Measurements from ENCODE around the gene SUSD1. TPM values are rescaled to one million over a fixed set of nuclear protein-coding genes. Genes with fewer than 3 reads are reported as not detected.
A peak's percentile ranks its signal among the peaks of the same experiment; 100 is the strongest.

The SUSD1 gene
- total and polyA plus RNA-seq, 2 of the 13 experiments (the other 11 are each of a cell fraction or from before 2014, with no cell fraction given) = 25.9 to 32.3 TPM

DNA sequence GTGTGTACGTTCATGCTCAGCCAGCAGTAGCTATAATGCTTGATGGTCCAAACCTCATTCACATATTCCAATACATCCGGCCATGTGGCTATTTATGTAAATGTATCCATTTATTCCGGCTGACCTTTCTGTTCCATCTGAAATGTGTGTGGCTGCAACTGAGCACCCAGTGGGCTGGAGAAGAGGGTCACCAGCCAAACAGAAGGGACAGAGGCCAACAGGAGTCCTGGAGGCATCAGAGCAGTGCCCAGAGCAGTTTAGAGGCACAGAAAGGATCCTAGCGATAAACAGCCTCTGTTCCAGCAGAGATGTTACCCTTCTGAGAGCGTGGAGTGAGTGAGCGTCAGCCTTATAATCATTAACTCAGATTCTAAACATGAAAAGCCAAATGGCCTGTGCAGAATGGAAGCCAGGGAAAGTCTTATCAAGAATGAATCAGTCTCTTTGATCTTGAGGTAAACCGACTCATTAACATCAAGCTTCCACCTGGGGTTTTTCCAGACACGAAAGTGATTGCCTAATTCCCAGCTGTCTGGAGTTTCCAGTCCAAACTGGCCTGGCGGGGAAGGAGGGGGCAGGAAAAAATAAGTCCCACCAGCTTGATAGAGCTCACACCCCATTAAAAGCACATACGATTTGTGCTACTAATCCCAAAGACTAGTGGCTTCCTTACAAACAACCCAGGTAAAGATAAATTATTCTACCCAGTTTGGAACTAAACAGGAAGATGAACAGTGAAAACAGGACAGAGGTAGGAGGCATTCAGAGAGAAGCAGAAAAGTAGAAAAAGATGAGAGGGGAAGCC is 55.7 kb downstream of the SUSD1 start (continued):
- no peak for TF ChIP-seq HDAC6 (IDR thresholded peaks at IDR 0.05; ENCODE audit: low read depth, low read length)
- TF ChIP-seq HNF4A (CRISPR knock-in tag; IDR thresholded peaks at IDR 0.05) = peak; percentile 42; the same call in 1 of the 2 replicates
- TF ChIP-seq ZNF761 (CRISPR knock-in tag; conservative IDR thresholded peaks at IDR 0.05) = peak; percentile 68
- no peak for TF ChIP-seq SRSF1 (optimal IDR thresholded peaks at IDR 0.05; ENCODE audit: low read depth, low read length)
- TF ChIP-seq, protein P1, sequence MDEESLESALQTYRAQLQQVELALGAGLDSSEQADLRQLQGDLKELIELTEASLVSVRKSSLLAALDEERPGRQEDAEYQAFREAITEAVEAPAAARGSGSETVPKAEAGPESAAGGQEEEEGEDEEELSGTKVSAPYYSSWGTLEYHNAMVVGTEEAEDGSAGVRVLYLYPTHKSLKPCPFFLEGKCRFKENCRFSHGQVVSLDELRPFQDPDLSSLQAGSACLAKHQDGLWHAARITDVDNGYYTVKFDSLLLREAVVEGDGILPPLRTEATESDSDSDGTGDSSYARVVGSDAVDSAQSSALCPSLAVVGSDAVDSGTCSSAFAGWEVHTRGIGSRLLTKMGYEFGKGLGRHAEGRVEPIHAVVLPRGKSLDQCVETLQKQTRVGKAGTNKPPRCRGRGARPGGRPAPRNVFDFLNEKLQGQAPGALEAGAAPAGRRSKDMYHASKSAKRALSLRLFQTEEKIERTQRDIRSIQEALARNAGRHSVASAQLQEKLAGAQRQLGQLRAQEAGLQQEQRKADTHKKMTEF (CRISPR knock-in tag; IDR thresholded peaks at IDR 0.05) = peak; percentile 90
- peak; percentile 99 for TF ChIP-seq MIXL1 (CRISPR knock-in tag; IDR thresholded peaks at IDR 0.05)
- peak; percentile 43 for TF ChIP-seq ZNF644 (CRISPR knock-in tag; IDR thresholded peaks at IDR 0.05; ENCODE audit: low read depth)
- TF ChIP-seq FOXO1 (CRISPR knock-in tag; IDR thresholded peaks at IDR 0.05) = peak; percentile 83; the same call in 1 of the 2 replicates
- TF ChIP-seq, protein P2, sequence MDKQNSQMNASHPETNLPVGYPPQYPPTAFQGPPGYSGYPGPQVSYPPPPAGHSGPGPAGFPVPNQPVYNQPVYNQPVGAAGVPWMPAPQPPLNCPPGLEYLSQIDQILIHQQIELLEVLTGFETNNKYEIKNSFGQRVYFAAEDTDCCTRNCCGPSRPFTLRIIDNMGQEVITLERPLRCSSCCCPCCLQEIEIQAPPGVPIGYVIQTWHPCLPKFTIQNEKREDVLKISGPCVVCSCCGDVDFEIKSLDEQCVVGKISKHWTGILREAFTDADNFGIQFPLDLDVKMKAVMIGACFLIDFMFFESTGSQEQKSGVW (CRISPR knock-in tag; IDR thresholded peaks at IDR 0.05; ENCODE audit: borderline replicate concordance) = no peak
- TF ChIP-seq, protein P3, sequence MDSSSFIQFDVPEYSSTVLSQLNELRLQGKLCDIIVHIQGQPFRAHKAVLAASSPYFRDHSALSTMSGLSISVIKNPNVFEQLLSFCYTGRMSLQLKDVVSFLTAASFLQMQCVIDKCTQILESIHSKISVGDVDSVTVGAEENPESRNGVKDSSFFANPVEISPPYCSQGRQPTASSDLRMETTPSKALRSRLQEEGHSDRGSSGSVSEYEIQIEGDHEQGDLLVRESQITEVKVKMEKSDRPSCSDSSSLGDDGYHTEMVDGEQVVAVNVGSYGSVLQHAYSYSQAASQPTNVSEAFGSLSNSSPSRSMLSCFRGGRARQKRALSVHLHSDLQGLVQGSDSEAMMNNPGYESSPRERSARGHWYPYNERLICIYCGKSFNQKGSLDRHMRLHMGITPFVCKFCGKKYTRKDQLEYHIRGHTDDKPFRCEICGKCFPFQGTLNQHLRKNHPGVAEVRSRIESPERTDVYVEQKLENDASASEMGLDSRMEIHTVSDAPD (CRISPR knock-in tag; IDR thresholded peaks at IDR 0.05) = peak; percentile 59; the same call in 1 of the 2 replicates
- TF ChIP-seq ZNF615 (CRISPR knock-in tag; IDR thresholded peaks at IDR 0.05; ENCODE audit: borderline replicate concordance) = no peak
- TF ChIP-seq IRX3 (CRISPR knock-in tag; IDR thresholded peaks at IDR 0.05; ENCODE audit: borderline replicate concordance, low read depth) = no peak
- TF ChIP-seq, protein P4, sequence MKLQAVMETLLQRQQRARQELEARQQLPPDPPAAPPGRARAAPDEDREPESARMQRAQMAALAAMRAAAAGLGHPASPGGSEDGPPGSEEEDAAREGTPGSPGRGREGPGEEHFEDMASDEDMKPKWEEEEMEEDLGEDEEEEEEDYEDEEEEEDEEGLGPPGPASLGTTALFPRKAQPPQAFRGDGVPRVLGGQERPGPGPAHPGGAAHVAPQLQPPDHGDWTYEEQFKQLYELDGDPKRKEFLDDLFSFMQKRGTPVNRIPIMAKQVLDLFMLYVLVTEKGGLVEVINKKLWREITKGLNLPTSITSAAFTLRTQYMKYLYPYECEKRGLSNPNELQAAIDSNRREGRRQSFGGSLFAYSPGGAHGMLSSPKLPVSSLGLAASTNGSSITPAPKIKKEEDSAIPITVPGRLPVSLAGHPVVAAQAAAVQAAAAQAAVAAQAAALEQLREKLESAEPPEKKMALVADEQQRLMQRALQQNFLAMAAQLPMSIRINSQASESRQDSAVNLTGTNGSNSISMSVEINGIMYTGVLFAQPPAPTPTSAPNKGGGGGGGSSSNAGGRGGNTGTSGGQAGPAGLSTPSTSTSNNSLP (IDR thresholded peaks at IDR 0.05; ENCODE audit: low read depth, low read length) = peak; percentile 96
- peak; percentile 47; the same call in 1 of the 2 replicates for TF ChIP-seq ZNF3 (CRISPR knock-in tag; IDR thresholded peaks at IDR 0.05)
- TF ChIP-seq ZNF605 (CRISPR knock-in tag; IDR thresholded peaks at IDR 0.05) = peak; percentile 67
- TF ChIP-seq POLR2G (IDR thresholded peaks at IDR 0.05; ENCODE audit: low read depth, low read length) = peak; percentile 77
- TF ChIP-seq YEATS2 (CRISPR knock-in tag; IDR thresholded peaks at IDR 0.05; ENCODE audit: borderline replicate concordance) = peak; percentile 76; the same call in 1 of the 2 replicates
- TF ChIP-seq, protein P5, sequence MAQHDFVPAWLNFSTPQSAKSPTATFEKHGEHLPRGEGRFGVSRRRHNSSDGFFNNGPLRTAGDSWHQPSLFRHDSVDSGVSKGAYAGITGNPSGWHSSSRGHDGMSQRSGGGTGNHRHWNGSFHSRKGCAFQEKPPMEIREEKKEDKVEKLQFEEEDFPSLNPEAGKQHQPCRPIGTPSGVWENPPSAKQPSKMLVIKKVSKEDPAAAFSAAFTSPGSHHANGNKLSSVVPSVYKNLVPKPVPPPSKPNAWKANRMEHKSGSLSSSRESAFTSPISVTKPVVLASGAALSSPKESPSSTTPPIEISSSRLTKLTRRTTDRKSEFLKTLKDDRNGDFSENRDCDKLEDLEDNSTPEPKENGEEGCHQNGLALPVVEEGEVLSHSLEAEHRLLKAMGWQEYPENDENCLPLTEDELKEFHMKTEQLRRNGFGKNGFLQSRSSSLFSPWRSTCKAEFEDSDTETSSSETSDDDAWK (CRISPR knock-in tag; IDR thresholded peaks at IDR 0.05) = no peak
- peak; percentile 30; the same call in 1 of the 2 replicates for TF ChIP-seq ZNF441 (CRISPR knock-in tag; IDR thresholded peaks at IDR 0.05; ENCODE audit: borderline replicate concordance)
- peak; percentile 92 for TF ChIP-seq BCL6 (CRISPR knock-in tag; IDR thresholded peaks at IDR 0.05)
- TF ChIP-seq, protein P6, sequence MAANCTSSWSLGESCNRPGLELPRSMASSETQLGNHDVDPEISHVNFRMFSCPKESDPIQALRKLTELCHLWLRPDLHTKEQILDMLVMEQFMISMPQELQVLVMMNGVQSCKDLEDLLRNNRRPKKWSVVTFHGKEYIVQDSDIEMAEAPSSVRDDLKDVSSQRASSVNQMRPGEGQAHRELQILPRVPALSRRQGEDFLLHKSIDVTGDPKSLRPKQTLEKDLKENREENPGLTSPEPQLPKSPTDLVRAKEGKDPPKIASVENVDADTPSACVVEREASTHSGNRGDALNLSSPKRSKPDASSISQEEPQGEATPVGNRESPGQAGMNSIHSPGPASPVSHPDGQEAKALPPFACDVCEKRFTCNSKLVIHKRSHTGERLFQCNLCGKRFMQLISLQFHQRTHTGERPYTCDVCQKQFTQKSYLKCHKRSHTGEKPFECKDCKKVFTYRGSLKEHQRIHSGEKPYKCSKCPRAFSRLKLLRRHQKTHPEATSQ (CRISPR knock-in tag; IDR thresholded peaks at IDR 0.05; ENCODE audit: borderline replicate concordance) = peak; percentile 78; the same call in 1 of the 2 replicates

All from HepG2 (cell line).